Ovary (tissue), 9 donors: Measurements from ENCODE around the gene EPX. TPM values are rescaled to one million over a fixed set of nuclear protein-coding genes. Genes with fewer than 3 reads are reported as not detected.

Experiments used
- DNase-seq, 5 donors: peaks; one replicate each; pipeline ENCODE4 v3.0.0-alpha.2; 2019 to 2020
- H3K27ac ChIP-seq, 2 donors: fragments of 200-600 bp; one replicate each; pipeline versions ENCODE4 v1.5.1 to v1.8.0; 2019 to 2022
- H3K27me3 ChIP-seq: fragments of 200-600 bp; one replicate; pipeline ENCODE4 v1.8.0; 2022
- H3K36me3 ChIP-seq: fragments of 200-600 bp; sonication (generic); one replicate; pipeline ENCODE4 v1.5.1; 2019
- H3K4me1 ChIP-seq: one replicate; pipeline ENCODE4 v1.8.1; 2013; ENCODE audit warnings: mild to moderate bottlenecking, moderate library complexity; ENCODE audit not compliant: insufficient read depth
- H3K4me3 ChIP-seq: fragments of 200-600 bp; sonication (generic); one replicate; pipeline ENCODE4 v1.5.1; 2017
- H3K9me3 ChIP-seq, 2 donors: fragments of 200-600 bp in 1 of 2; sonication (generic) in 1 of 2; one replicate each; pipeline versions ENCODE4 v1.5.1 to v1.8.1; 2013 to 2019; ENCODE audit warnings: mild to moderate bottlenecking in 1 of 2, moderate library complexity in 1 of 2
- EP300 ChIP-seq: sonication (generic); formaldehyde crosslinking; IDR thresholded peaks from one replicate; pipeline ENCODE4 v1.6.1; 2017; ENCODE audit warnings: antibody characterized with exemption
- POLR2A ChIP-seq: fragments of 450-650 bp; IDR thresholded peaks from one replicate; pipeline ENCODE4 v1.6.1; 2017; ENCODE audit warnings: antibody characterized with exemption, mild to moderate bottlenecking, moderate library complexity
- WGBS, 3 donors: extraction: QIAGEN DNeasy Blood & Tissue Kit in 1 of 3; methylation state at CpG; one replicate each; pipeline versions ENCODE4 v1.1.5 to v1.1.7; 2013 to 2017; 5-methylcytosine and 5-hydroxymethylcytosine counted together
- intact Hi-C, 4 donors: fragments of 100-400 bp; cut with DNase I; formaldehyde crosslinking; loops; one replicate each; pipeline versions ENCODE4 v1.11.0 to v1.15.1; 2022 to 2023
- polyA plus RNA-seq, 2 donors: library from polyadenylated mRNA; stranded (reverse); fragments of 200-250 nt in 1 of 2; fragments of 350-450 nt in 1 of 2; fragmentation: Illumina TruSeq in 1 of 2; extraction: RNeasy Lipid Tissue Mini Kit (QIAGEN cat#74804) in 1 of 2; gene quantifications; one replicate each; pipeline ENCODE4 v1.2.3, GENCODE V29; 2013 to 2014
- total RNA-seq, 7 donors: library from RNA; depleted of rRNA in 2 of 7; stranded (reverse); fragments of >200 nt in 2 of 7; fragmentation: NEBNext Ultra II Directional in 3 of 7; extraction: Animal tissue kit (Norgen Biotek cat#: 25700) in 3 of 7; gene quantifications; one replicate each; pipeline versions ENCODE4 v1.1.0 to v1.2.4, GENCODE V29; 2016 to 2023
- TF ChIP-seq, protein P1 (sequence below), 3 donors: fragments of 450-650 bp in 2 of 3; fragments of 200-600 bp in 1 of 3; IDR thresholded peaks; one replicate each; pipeline versions ENCODE4 v1.5.1 to v1.8.0; 2016 to 2022; ENCODE audit warnings: antibody characterized with exemption in 3 of 3, mild to moderate bottlenecking in 1 of 3
- donor health status: DM: no; HTN: no; CAD: no; lungs with moderate emphysema.
- donor health status: DM: no; HTN: no; CAD: no.
- donor health status: Bipolar disorder and iron deficiency.
- donor health status: DM: yes; HTN: yes; CAD: no.
- donor health status: DM: no; HTN: no; CAD: no.
- donor health status: DM: yes; HTN: yes; CAD: no.

EPX gene
- total and polyA plus RNA-seq, 9 donors: not detected

DNA sequence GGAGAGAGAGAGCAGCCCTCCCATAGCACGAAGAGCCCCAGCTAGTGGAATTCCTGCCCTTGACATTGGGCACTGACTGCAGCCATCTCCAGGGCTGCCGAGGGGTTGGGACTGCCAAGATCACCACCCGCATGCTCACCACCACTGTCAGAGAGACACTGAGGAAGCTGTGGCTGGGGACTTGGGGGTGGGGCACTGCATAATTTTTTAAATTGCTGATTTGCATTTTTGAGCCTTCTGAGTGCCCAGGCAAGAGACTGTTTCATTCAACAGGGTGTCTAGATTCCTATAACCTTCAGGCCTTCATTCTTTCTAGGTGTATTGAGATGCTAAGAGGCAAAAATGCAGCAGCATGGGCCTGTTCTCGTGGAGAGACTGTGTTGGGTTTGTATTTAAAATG, 9.0 kb upstream of the EPX start:
- no peaks in the 10 kb centered on the region for H3K9me3 ChIP-seq
- H3K4me1 ChIP-seq: no peaks in the 10 kb centered on the region
- H3K27me3 ChIP-seq: no peaks in the 10 kb centered on the region
- TF ChIP-seq, protein P1, sequence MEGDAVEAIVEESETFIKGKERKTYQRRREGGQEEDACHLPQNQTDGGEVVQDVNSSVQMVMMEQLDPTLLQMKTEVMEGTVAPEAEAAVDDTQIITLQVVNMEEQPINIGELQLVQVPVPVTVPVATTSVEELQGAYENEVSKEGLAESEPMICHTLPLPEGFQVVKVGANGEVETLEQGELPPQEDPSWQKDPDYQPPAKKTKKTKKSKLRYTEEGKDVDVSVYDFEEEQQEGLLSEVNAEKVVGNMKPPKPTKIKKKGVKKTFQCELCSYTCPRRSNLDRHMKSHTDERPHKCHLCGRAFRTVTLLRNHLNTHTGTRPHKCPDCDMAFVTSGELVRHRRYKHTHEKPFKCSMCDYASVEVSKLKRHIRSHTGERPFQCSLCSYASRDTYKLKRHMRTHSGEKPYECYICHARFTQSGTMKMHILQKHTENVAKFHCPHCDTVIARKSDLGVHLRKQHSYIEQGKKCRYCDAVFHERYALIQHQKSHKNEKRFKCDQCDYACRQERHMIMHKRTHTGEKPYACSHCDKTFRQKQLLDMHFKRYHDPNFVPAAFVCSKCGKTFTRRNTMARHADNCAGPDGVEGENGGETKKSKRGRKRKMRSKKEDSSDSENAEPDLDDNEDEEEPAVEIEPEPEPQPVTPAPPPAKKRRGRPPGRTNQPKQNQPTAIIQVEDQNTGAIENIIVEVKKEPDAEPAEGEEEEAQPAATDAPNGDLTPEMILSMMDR (IDR thresholded peaks at IDR 0.05): no peak
- TF ChIP-seq POLR2A (no peak), EP300 (no peak)
- H3K36me3 ChIP-seq: no peaks in the 10 kb centered on the region
- no peak overlapping the region for H3K4me3 ChIP-seq
- DNase-seq: no peak
- 70 to 78% (median 78%) methylated on average over 4 of the region's 4 CpGs for WGBS, 3 donors
- no peak overlapping the region for H3K27ac ChIP-seq
- intact Hi-C loops: no loop called here

DNA sequence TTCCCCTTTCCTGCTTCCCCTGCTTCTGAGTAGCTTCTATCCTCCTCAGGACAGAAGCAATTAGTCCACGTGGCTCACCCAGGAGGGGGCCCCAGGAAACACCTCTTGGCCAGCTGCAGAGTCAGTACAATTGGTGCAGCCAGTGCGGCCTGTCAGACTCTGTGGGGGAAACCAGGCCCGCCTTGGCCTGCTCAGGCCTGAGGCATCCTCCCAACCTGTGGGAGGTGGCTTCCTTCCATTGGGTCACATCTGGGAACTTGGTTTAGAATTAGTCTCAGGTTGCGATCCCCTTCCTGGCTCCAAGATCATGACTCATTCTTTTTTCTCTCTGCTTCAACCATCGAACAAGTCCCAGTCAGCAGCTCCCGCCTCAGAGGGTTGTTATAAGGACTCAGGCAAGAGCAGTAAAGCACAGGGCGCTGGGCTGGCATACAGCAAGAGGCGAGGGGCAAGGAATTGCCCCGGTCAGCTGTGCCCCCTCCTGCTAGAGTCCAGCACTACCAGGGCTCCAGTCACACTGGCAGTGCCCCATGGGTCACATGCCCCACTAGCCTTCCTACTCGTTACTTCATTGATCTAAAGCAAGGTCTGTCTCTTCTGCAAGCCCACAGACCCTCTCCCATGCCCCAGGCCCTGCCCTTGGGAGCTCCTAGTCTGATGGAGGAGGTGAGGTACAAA, 8.1 kb upstream of the EPX start:
- Histone ChIP-seq H3K27ac (no peak overlapping the region), H3K4me1 (no peaks in the 10 kb centered on the region), H3K4me3 (no peak overlapping the region), H3K27me3 (no peaks in the 10 kb centered on the region), H3K9me3 (no peaks in the 10 kb centered on the region), H3K36me3 (no peaks in the 10 kb centered on the region)
- no peak for DNase-seq
- intact Hi-C loops: no loop called here
- TF ChIP-seq, protein P1 (IDR thresholded peaks at IDR 0.05): no peak
- TF ChIP-seq POLR2A: no peak
- TF ChIP-seq EP300: no peak
- 45 to 48% (median 46%) methylated on average over 10 of the region's 10 CpGs for WGBS, 3 donors

DNA sequence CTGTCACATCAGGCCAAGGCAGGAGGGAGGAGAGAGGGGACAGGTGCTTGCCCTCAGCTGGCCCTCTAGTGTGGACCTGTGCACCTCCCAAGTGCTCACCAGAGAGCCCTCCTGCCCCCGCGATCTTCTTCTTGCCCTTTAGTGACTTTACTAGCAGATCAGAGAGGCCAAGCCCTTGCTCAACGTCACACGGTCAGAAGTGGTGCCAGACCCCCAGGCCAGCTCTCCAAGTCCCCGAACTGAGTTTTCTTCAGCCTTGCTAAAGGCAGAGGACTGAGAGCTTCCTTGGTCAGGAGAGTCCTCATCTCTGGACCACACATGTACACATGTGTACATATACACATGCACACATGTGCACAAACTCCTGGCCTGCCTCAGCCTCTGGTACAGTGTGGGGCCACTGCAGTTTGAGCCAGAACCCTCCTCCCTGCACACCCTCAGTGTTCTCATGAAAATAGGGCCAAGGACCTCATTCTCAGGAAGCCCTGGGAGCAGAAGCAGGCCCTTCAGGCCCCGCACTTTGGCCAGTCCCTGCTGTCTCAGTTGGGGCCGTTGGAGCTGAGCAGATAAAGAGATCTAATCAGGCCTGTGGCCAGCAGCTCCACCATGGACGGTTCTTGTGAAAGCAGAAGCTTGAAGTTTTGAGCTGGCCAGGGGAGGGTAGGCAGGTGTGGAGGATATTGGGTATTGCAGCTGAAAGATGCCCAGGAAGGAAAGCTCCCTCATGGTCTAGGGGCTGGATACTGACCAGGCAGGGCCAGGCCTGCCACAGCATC, 7.4 kb upstream of the EPX start:
- Histone ChIP-seq H3K4me1 (no peaks in the 10 kb centered on the region), H3K4me3 (no peak overlapping the region), H3K27ac (no peak overlapping the region), H3K9me3 (no peaks in the 10 kb centered on the region), H3K36me3 (no peaks in the 10 kb centered on the region), H3K27me3 (no peaks in the 10 kb centered on the region)
- 73 to 78% (median 77%) methylated on average over 8 of the region's 8 CpGs for WGBS, 3 donors
- no peak for DNase-seq
- intact Hi-C loops: no loop called here
- no peak for TF ChIP-seq POLR2A
- no peak for TF ChIP-seq EP300
- TF ChIP-seq, protein P1 (IDR thresholded peaks at IDR 0.05): no peak

DNA sequence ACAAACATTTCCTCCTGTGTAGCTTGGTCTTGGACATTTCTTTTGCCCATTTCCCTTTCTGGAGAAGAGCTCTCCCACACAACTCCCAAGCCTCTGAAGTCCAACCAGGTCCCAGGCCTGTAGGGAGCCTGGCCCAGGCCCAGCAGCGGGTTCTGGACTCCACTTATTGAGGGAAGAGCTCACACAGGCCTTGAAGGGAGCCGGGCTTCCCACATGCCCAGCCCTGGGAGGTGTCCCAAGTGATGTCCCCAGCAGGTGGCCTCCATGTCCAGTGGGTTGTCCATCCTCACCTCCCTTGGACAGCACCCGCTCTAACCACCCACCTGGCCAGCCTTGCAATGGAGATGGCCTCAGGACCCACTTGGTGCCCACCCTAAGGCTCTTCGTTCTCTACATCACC, 5.9 kb upstream of the EPX start:
- no peaks in the 10 kb centered on the region for H3K36me3 ChIP-seq
- H3K4me3 ChIP-seq: no peak overlapping the region
- intact Hi-C loops: no loop called here
- H3K9me3 ChIP-seq: no peaks in the 10 kb centered on the region
- 73 to 87% (median 84%) methylated on average over 4 of the region's 4 CpGs for WGBS, 3 donors
- H3K27ac ChIP-seq: no peak overlapping the region
- TF ChIP-seq EP300 (no peak), POLR2A (no peak)
- TF ChIP-seq, protein P1 (IDR thresholded peaks at IDR 0.05): no peak
- DNase-seq: no peak
- H3K27me3 ChIP-seq: no peaks in the 10 kb centered on the region
- H3K4me1 ChIP-seq: no peaks in the 10 kb centered on the region
